ENCODE data around the gene PCDHGA6. TPM values are rescaled to one million over a fixed set of nuclear protein-coding genes. Genes with fewer than 3 reads are reported as not detected.
"Not testable (repeated sequence)": the region's sequence is repeated elsewhere in the genome, so short reads cannot be mapped to it uniquely, and the experiment has no call there.

PCDHGA6 gene
- polyA plus RNA-seq, 4 donors, result 4.9 to 11.1 (median 7.1) TPM

GRCh38 chr5:141392429-141393198, 18.9 kb downstream of the PCDHGA6 start, which contains the start of gene PCDHGA8:
PCDHGA8 (plus strand) TSS chr5:141392633; CDS start chr5:141392814, 181 bp downstream.
- no peak for DNase-seq (ENCODE audit: low read depth in 4 of 4, low spot score in 3 of 4)

- DNase-seq (ENCODE audit: low read depth in 4 of 4, low spot score in 3 of 4), result no peak
Observed at GRCh38 chr5:141393267-141393666, 19.6 kb downstream of the PCDHGA6 start.

- not testable (repeated sequence) for DNase-seq (ENCODE audit: low read depth in 4 of 4, low spot score in 3 of 4)
Observed at GRCh38 chr5:141394401-141395187, 20.9 kb downstream of the PCDHGA6 start.

- not testable (repeated sequence) for DNase-seq (ENCODE audit: low read depth in 4 of 4, low spot score in 3 of 4)
Observed at GRCh38 chr5:141397756-141398551, 24.3 kb downstream of the PCDHGA6 start, which contains the start of gene PCDHGB5. PCDHGB5 (plus strand) TSS chr5:141397947; CDS start chr5:141398128, 181 bp downstream.

- no peak for DNase-seq (ENCODE audit: low read depth in 4 of 4, low spot score in 3 of 4)
Observed at GRCh38 chr5:141398608-141399007, 24.9 kb downstream of the PCDHGA6 start.

- no peak for DNase-seq (ENCODE audit: low read depth in 4 of 4, low spot score in 3 of 4)
Observed at GRCh38 chr5:141399555-141400258, 26.0 kb downstream of the PCDHGA6 start.

GRCh38 chr5:141402553-141403243, 29.0 kb downstream of the PCDHGA6 start, which contains the start of gene PCDHGA9:
PCDHGA9 (plus strand) TSS chr5:141402778; CDS start chr5:141402953, 175 bp downstream.
- no peak for DNase-seq (ENCODE audit: low read depth in 4 of 4, low spot score in 3 of 4)

GRCh38 chr5:141403387-141403786, 29.7 kb downstream of the PCDHGA6 start:
- DNase-seq (ENCODE audit: low read depth in 4 of 4, low spot score in 3 of 4), result no peak

- DNase-seq (ENCODE audit: low read depth in 4 of 4, low spot score in 3 of 4), result not testable (repeated sequence)
Observed at GRCh38 chr5:141407790-141408505, 34.3 kb downstream of the PCDHGA6 start, which contains the start of gene PCDHGB6. PCDHGB6 (plus strand) TSS chr5:141408021; CDS start chr5:141408203, 182 bp downstream.

- DNase-seq (ENCODE audit: low read depth in 4 of 4, low spot score in 3 of 4), result no peak
Observed at GRCh38 chr5:141409598-141410306, 36.1 kb downstream of the PCDHGA6 start.

- DNase-seq (ENCODE audit: low read depth in 4 of 4, low spot score in 3 of 4), result no peak
Observed at GRCh38 chr5:141411575-141411974, 37.9 kb downstream of the PCDHGA6 start.

- DNase-seq (ENCODE audit: low read depth in 4 of 4, low spot score in 3 of 4), result no peak
Observed at GRCh38 chr5:141412854-141413539, 39.3 kb downstream of the PCDHGA6 start, which contains the start of gene PCDHGA10. PCDHGA10 (plus strand) TSS chr5:141412987; CDS start chr5:141413176, 189 bp downstream.

- DNase-seq (ENCODE audit: low read depth in 4 of 4, low spot score in 3 of 4), result no peak
Observed at GRCh38 chr5:141413540-141414069, 39.9 kb downstream of the PCDHGA6 start.

- not testable (repeated sequence) for DNase-seq (ENCODE audit: low read depth in 4 of 4, low spot score in 3 of 4)
Observed at GRCh38 chr5:141414548-141415274, 41.0 kb downstream of the PCDHGA6 start.

GRCh38 chr5:141415275-141415618, 41.6 kb downstream of the PCDHGA6 start:
- not testable (repeated sequence) for DNase-seq (ENCODE audit: low read depth in 4 of 4, low spot score in 3 of 4)

GRCh38 chr5:141417494-141418172, 43.9 kb downstream of the PCDHGA6 start, which contains the start of gene PCDHGB7:
PCDHGB7 (plus strand) TSS chr5:141417677; CDS start chr5:141417860, 183 bp downstream.
- not testable (repeated sequence) for DNase-seq (ENCODE audit: low read depth in 4 of 4, low spot score in 3 of 4)

All from left renal pelvis (tissue), 4 donors.